HG03103 (cell line): ENCODE measurements around the gene FGF12.

Source experiments
- ATAC-seq: cut with Tn5 transposase; IDR thresholded peaks from one replicate; pipeline ENCODE4 v1.9.1; 2021; ENCODE audit warnings: low read depth; ENCODE audit not compliant: unreplicated experiment

FGF12 gene

GRCh38 chr3:192422321-192422996 is 304.9 kb downstream of the FGF12 start:
- ATAC-seq: no peak

GRCh38 chr3:192419312-192419711 is 308.0 kb downstream of the FGF12 start:
- no peak for ATAC-seq

- no peak for ATAC-seq
Measured at GRCh38 chr3:192417559-192418055, 309.7 kb downstream of the FGF12 start.

GRCh38 chr3:192417017-192417416 is 310.3 kb downstream of the FGF12 start:
- ATAC-seq: no peak

GRCh38 chr3:192413461-192413860 is 313.9 kb downstream of the FGF12 start:
- ATAC-seq: no peak

GRCh38 chr3:192410684-192410960 is 316.7 kb downstream of the FGF12 start:
- ATAC-seq: no peak

- no peak for ATAC-seq
Measured at GRCh38 chr3:192409838-192410683, 317.3 kb downstream of the FGF12 start.

GRCh38 chr3:192409201-192409837 is 318.0 kb downstream of the FGF12 start:
- no peak for ATAC-seq

GRCh38 chr3:192408647-192409200 is 318.6 kb downstream of the FGF12 start:
- no peak for ATAC-seq

- ATAC-seq: no peak
Measured at GRCh38 chr3:192408007-192408646, 319.2 kb downstream of the FGF12 start.

GRCh38 chr3:192399767-192400166 is 327.6 kb downstream of the FGF12 start:
- ATAC-seq: no peak

GRCh38 chr3:192397012-192397411 is 330.3 kb downstream of the FGF12 start:
- ATAC-seq: no peak

- no peak for ATAC-seq
Measured at GRCh38 chr3:192395506-192395905, 331.8 kb downstream of the FGF12 start.

GRCh38 chr3:192392986-192393385 is 334.4 kb downstream of the FGF12 start:
- ATAC-seq: no peak

GRCh38 chr3:192382861-192383260 is 344.5 kb downstream of the FGF12 start:
- ATAC-seq: no peak

GRCh38 chr3:192373586-192373985 is 353.8 kb downstream of the FGF12 start:
- no peak for ATAC-seq

- no peak for ATAC-seq
Measured at GRCh38 chr3:192373032-192373431, 354.3 kb downstream of the FGF12 start.

GRCh38 chr3:192372616-192373015 is 354.7 kb downstream of the FGF12 start:
- ATAC-seq: no peak

GRCh38 chr3:192371870-192372400 is 355.4 kb downstream of the FGF12 start:
- no peak for ATAC-seq

- no peak for ATAC-seq
Measured at GRCh38 chr3:192367616-192368015, 359.7 kb downstream of the FGF12 start.
